PC-3 (cell line): ENCODE measurements around the gene OR7A10. TPM values are rescaled to one million over a fixed set of nuclear protein-coding genes. Genes with fewer than 3 reads are reported as not detected.

Source experiments
- ATAC-seq: fragments of 200-7000 bp; cut with Tn5 transposase; 2 replicates; pipeline ENCODE4 v1.9.1; 2020; ENCODE audit warnings: mild to moderate bottlenecking, moderate library complexity
- BruUV-seq: library from RNA; stranded (reverse); fragments of 400-500 nt; replicated peaks from 2 replicates; lab custom pipeline; 2021; lab: Mats Ljungman, UMichigan
- CTCF ChIA-PET: fragments of 300-600 bp; sonication (Branson Sonifier 250); formaldehyde crosslinking; loops from one replicate; lab custom pipeline; 2022; ENCODE audit warnings: antibody characterized with exemption; lab: Charles Lee
- POLR2A ChIA-PET: fragments of 300-600 bp; sonication (Branson Sonifier 250); formaldehyde crosslinking; loops from one replicate; lab custom pipeline; 2022; ENCODE audit warnings: antibody characterized with exemption; ENCODE audit not compliant: unreplicated experiment; lab: Charles Lee
- DNase-seq: peaks from one replicate; pipeline ENCODE4 v3.0.0-alpha.2; 2015
- H2AFZ ChIP-seq: fragments of 300-600 bp; sonication (generic); 2 replicates; pipeline ENCODE4 v1.6.0; 2016; ENCODE audit warnings: antibody characterized with exemption, low read length
- H3F3A ChIP-seq: fragments of 300-600 bp; sonication (generic); one replicate; pipeline ENCODE4 v1.6.0; 2017; ENCODE audit warnings: antibody characterized with exemption, low read length, control low read depth, mild to moderate bottlenecking; ENCODE audit not compliant: unreplicated experiment
- H3K27ac ChIP-seq: fragments of 300-600 bp; sonication (generic); 2 replicates; pipeline ENCODE4 v1.5.1; 2016; ENCODE audit warnings: mild to moderate bottlenecking, low read length
- H3K27me3 ChIP-seq: fragments of 300-600 bp; sonication (generic); 2 replicates; pipeline ENCODE4 v1.6.1; 2016; ENCODE audit warnings: low read length, mixed read lengths
- H3K36me3 ChIP-seq: fragments of 300-600 bp; sonication (generic); 2 replicates; pipeline ENCODE4 v1.6.1; 2016; ENCODE audit warnings: low read depth, mixed run types, low read length, mixed read lengths
- H3K4me1 ChIP-seq: fragments of 300-600 bp; sonication (generic); 2 replicates; pipeline ENCODE4 v1.5.1; 2016; ENCODE audit warnings: low read length; ENCODE audit not compliant: insufficient read depth
- H3K4me2 ChIP-seq: fragments of 300-600 bp; sonication (generic); 2 replicates; pipeline ENCODE4 v1.6.0; 2016; ENCODE audit warnings: low read length
- H3K4me3 ChIP-seq: fragments of 300-600 bp; sonication (generic); 2 replicates; pipeline ENCODE4 v1.5.1; 2016; ENCODE audit warnings: mild to moderate bottlenecking, low read length, mixed read lengths
- H3K79me2 ChIP-seq: fragments of 300-600 bp; sonication (generic); 2 replicates; pipeline ENCODE4 v1.6.1; 2017; ENCODE audit warnings: low read length, mixed read lengths
- H3K9ac ChIP-seq: fragments of 300-600 bp; sonication (generic); 2 replicates; pipeline ENCODE4 v1.6.0; 2016; ENCODE audit warnings: mild to moderate bottlenecking, low read length
- H3K9me2 ChIP-seq: fragments of 300-600 bp; sonication (generic); replicated peaks from 2 replicates; pipeline ENCODE4 v1.6.1; 2016; ENCODE audit warnings: mixed run types, low read length, mixed read lengths
- H3K9me3 ChIP-seq: fragments of 300-600 bp; sonication (generic); 2 replicates; pipeline ENCODE4 v1.6.1; 2016; ENCODE audit warnings: low read length, mixed read lengths
- H4K20me1 ChIP-seq: fragments of 300-600 bp; sonication (generic); 2 replicates; pipeline ENCODE4 v1.6.1; 2016; ENCODE audit warnings: low read length, mixed read lengths
- CTCF ChIP-seq: fragments of 300-600 bp; sonication (generic); conservative IDR thresholded peaks from 2 replicates; pipeline ENCODE4 v1.5.1; 2017; ENCODE audit warnings: antibody characterized with exemption, low read depth, mild to moderate bottlenecking, low read length
- EZH2 ChIP-seq: fragments of 300-600 bp; sonication (generic); IDR thresholded peaks from one replicate; pipeline ENCODE4 v1.6.1; 2017; ENCODE audit warnings: antibody characterized with exemption, mild to moderate bottlenecking, low read length; ENCODE audit not compliant: unreplicated experiment
- EZH2phosphoT487 ChIP-seq: fragments of 300-600 bp; sonication (generic); IDR thresholded peaks from 2 replicates; pipeline ENCODE4 v1.6.1; 2018; ENCODE audit warnings: mild to moderate bottlenecking, antibody characterized with exemption, low read length, borderline replicate concordance
- intact Hi-C: fragments of 100-400 bp; cut with micrococcal nuclease; formaldehyde crosslinking; loops from 2 replicates; pipeline ENCODE4 v1.9.0; 2023
- total RNA-seq: library from RNA; depleted of rRNA; stranded (reverse); fragments of >200 nt; gene quantifications from 2 replicates; pipeline ENCODE4 v1.2.3, GENCODE V29; 2014

The OR7A10 gene
- total RNA-seq, 1 experiment from 2014 or later, result not detected

- ChIA-PET POLR2A (no interaction called here), CTCF (interaction anchor here (0.5 kb wide), 1 partner anchor 77 kb away, joined by 12 read pairs; no protein-coding TSS in a partner anchor)
- Histone ChIP-seq H3K79me2 (no peaks in the 10 kb centered on the region), H3K36me3 (no peaks in the 10 kb centered on the region), H3K4me3 (no peak overlapping the region), H3K9ac (no peak overlapping the region), H3F3A (no peaks in the 10 kb centered on the region), H4K20me1 (no peaks in the 10 kb centered on the region), H3K4me2 (no peak overlapping the region), H3K9me3 (no peaks in the 10 kb centered on the region), H3K27me3 (peaks cover 63% of the 10 kb centered on the region), H3K4me1 (no peaks in the 10 kb centered on the region), H3K27ac (no peak overlapping the region), H2AFZ (no peak overlapping the region), H3K9me2 (no peaks in the 10 kb centered on the region)
- intact Hi-C loops, result no loop called here
- DNase-seq (no peak), ATAC-seq (no peak)
- BruUV-seq, result no TSS peak
- no peak for TF ChIP-seq CTCF
- no peak for TF ChIP-seq EZH2phosphoT487
- no peak for TF ChIP-seq EZH2
These were observed 19.8 kb upstream of the OR7A10 start for GRCh38 chr19:14868497-14868896.

DNA sequence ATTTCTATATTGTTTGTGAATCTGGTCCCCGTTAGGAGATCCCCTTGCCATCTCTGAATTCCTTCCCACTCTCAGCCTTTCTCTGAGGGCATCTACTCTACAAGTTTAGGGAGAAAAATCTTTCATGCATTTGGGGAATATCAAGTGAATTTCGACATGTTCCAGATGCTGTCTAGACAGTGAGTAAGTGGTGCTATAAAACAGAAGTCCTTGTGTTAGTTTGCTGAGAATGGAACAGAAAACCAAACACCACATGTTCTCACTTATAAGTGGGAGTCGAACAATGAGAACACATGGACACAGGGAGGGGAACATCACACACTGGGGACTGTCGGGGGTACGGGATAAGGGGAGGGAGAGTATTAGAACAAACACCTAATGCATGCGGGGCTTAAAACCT, 5.1 kb downstream of the OR7A10 start:
- H3K27me3 ChIP-seq, result peaks cover 51% of the 10 kb centered on the region
- no peaks in the 10 kb centered on the region for H3F3A ChIP-seq
- no TSS peak for BruUV-seq
- no peak overlapping the region for H3K9ac ChIP-seq
- TF ChIP-seq CTCF (no peak), EZH2 (no peak), EZH2phosphoT487 (no peak)
- H3K36me3 ChIP-seq, result no peaks in the 10 kb centered on the region
- no peaks in the 10 kb centered on the region for H3K4me1 ChIP-seq
- H4K20me1 ChIP-seq, result no peaks in the 10 kb centered on the region
- intact Hi-C loops, result no loop called here
- CTCF ChIA-PET, result no interaction called here
- no peak overlapping the region for H3K4me2 ChIP-seq
- DNase-seq (no peak), ATAC-seq (no peak)
- H3K79me2 ChIP-seq, result no peaks in the 10 kb centered on the region
- no peaks in the 10 kb centered on the region for H3K9me2 ChIP-seq
- H3K27ac ChIP-seq, result no peak overlapping the region
- POLR2A ChIA-PET, result no interaction called here
- no peaks in the 10 kb centered on the region for H3K9me3 ChIP-seq
- H3K4me3 ChIP-seq, result no peak overlapping the region
- H2AFZ ChIP-seq, result no peak overlapping the region

GRCh38 chr19:14843169-14843568, 5.6 kb downstream of the OR7A10 start:
- no TSS peak for BruUV-seq
- H3K9me3 ChIP-seq, result no peaks in the 10 kb centered on the region
- no peak overlapping the region for H3K4me2 ChIP-seq
- no peaks in the 10 kb centered on the region for H3K36me3 ChIP-seq
- ChIA-PET CTCF (no interaction called here), POLR2A (no interaction called here)
- H3K27me3 ChIP-seq, result peaks cover 48% of the 10 kb centered on the region
- H3K4me1 ChIP-seq, result no peaks in the 10 kb centered on the region
- TF ChIP-seq EZH2phosphoT487 (no peak), EZH2 (no peak), CTCF (no peak)
- DNase-seq, result no peak
- ATAC-seq, result no peak
- H3K9ac ChIP-seq, result no peak overlapping the region
- no peaks in the 10 kb centered on the region for H3K79me2 ChIP-seq
- H3K9me2 ChIP-seq, result no peaks in the 10 kb centered on the region
- H3K4me3 ChIP-seq, result no peak overlapping the region
- H2AFZ ChIP-seq, result no peak overlapping the region
- H3F3A ChIP-seq, result no peaks in the 10 kb centered on the region
- no peak overlapping the region for H3K27ac ChIP-seq
- intact Hi-C loops, result no loop called here
- H4K20me1 ChIP-seq, result no peaks in the 10 kb centered on the region
